ENCODE results near the gene HTR1B. TPM values are rescaled to one million over a fixed set of nuclear protein-coding genes. Genes with fewer than 3 reads are reported as not detected.

The HTR1B gene
- total and polyA plus RNA-seq, 3 donors from 2014 or later: 0.80 to 4.7 (median 2.5) TPM

DNA sequence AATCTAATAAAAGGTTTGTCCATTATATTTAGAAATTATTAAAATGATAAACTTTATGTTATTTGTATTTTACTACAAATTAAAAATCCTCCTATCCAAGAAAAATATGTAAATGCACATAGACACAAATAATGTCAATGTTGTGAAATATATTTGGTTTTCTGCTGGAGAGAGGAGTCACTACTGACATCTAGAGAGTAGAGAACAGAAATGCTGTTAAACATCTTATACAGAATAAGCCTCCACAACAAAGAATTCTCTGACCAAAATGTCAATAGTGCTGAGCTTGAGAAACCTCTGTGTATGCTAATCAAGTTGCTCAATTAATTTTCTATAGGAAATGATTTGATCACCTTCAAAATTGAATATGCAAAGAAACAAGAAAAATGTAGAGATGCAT is 12.4 kb downstream of the HTR1B start:
- no peak for DNase-seq
- H3K4me3 ChIP-seq: no peak overlapping the region
- no peak overlapping the region for H3K27ac ChIP-seq
- TF ChIP-seq, protein P1, sequence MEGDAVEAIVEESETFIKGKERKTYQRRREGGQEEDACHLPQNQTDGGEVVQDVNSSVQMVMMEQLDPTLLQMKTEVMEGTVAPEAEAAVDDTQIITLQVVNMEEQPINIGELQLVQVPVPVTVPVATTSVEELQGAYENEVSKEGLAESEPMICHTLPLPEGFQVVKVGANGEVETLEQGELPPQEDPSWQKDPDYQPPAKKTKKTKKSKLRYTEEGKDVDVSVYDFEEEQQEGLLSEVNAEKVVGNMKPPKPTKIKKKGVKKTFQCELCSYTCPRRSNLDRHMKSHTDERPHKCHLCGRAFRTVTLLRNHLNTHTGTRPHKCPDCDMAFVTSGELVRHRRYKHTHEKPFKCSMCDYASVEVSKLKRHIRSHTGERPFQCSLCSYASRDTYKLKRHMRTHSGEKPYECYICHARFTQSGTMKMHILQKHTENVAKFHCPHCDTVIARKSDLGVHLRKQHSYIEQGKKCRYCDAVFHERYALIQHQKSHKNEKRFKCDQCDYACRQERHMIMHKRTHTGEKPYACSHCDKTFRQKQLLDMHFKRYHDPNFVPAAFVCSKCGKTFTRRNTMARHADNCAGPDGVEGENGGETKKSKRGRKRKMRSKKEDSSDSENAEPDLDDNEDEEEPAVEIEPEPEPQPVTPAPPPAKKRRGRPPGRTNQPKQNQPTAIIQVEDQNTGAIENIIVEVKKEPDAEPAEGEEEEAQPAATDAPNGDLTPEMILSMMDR (IDR thresholded peaks at IDR 0.05): no peak
- no peak for TF ChIP-seq POLR2A (IDR thresholded peaks at IDR 0.05)
- H3K4me1 ChIP-seq: no peaks in the 10 kb centered on the region
- H3K27me3 ChIP-seq: no peaks in the 10 kb centered on the region
- H3K36me3 ChIP-seq (ENCODE audit: low read depth, missing control alignments): no peaks in the 10 kb centered on the region
- intact Hi-C loops (cut with DNase I; ENCODE audit: low total_unique reads): no loop called here
- no peaks in the 10 kb centered on the region for H3K9me3 ChIP-seq

DNA sequence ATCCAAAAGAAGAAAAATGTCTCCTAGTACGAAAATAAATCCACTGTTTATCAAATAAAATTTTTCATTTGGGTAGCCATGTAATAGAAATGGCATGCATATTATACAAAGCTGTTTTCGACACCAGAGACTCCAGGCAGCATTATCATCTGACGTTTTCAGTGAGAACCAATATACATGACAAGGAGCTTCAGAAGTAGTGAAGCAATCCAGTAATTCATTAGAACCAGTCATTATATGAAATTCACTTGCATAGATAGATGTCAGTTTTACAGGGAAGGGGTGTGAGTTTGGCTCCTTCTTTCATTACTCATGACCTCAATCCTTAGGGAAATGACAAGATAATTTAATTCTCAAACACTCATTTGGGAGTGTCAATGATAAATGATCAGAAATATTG is 14.7 kb downstream of the HTR1B start:
- Histone ChIP-seq H3K36me3 (ENCODE audit: low read depth, missing control alignments) (no peaks in the 10 kb centered on the region), H3K27me3 (no peaks in the 10 kb centered on the region), H3K4me1 (no peaks in the 10 kb centered on the region), H3K9me3 (no peaks in the 10 kb centered on the region), H3K4me3 (no peak overlapping the region), H3K27ac (no peak overlapping the region)
- WGBS, 2 donors: 85 to 88% methylated on average over 3 of the region's 3 CpGs
- TF ChIP-seq, protein P1 (IDR thresholded peaks at IDR 0.05): no peak
- TF ChIP-seq POLR2A (IDR thresholded peaks at IDR 0.05): no peak
- no peak for DNase-seq
- intact Hi-C loops (cut with DNase I; ENCODE audit: low total_unique reads): no loop called here

DNA sequence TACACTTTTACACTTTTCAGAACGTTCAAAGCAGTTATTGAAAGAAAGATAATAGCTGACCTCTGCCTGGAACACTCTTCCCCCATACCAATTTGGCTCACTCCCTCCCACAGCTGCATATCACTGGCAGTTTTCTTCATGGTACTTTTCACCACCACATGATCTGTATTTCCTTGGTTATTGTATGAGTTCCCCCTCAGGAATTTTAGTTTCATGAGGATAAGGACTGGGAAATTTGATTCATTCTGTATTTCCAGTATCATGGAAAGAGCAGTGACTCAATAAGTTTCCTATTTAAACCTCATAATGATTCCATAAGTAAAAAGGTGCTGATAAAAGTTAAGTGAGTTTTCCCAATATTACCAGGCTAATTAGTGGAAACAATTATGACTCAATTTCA is 16.0 kb downstream of the HTR1B start:
- no peaks in the 10 kb centered on the region for H3K9me3 ChIP-seq
- H3K4me1 ChIP-seq: no peaks in the 10 kb centered on the region
- DNase-seq: no peak
- H3K27ac ChIP-seq: no peak overlapping the region
- H3K36me3 ChIP-seq (ENCODE audit: low read depth, missing control alignments): no peaks in the 10 kb centered on the region
- no peak overlapping the region for H3K4me3 ChIP-seq
- 15 to 17% methylated on average over 1 of the region's 1 CpG for WGBS, 2 donors
- no peak for TF ChIP-seq POLR2A (IDR thresholded peaks at IDR 0.05)
- TF ChIP-seq, protein P1 (IDR thresholded peaks at IDR 0.05): no peak
- H3K27me3 ChIP-seq: no peaks in the 10 kb centered on the region
- intact Hi-C loops (cut with DNase I; ENCODE audit: low total_unique reads): no loop called here

DNA sequence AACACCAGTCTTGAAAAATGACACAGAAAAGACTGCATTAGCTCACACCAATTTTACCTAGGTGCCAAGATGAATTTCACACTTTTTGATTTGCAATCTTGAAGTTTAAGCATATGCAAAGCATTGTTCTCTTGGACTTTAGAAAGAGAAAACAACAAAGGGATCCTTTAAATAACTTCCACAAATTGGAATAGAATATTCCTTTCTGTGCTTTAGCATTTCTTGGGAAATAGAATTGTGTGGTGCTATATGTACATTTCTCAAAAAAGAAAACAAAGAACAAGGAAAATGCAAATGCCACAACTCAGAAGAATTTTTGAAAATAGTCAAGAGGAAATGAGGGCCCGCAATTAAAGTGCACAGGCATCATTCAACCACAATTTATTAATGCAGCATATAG is 17.0 kb downstream of the HTR1B start:
- Histone ChIP-seq H3K27ac (no peak overlapping the region), H3K27me3 (no peaks in the 10 kb centered on the region), H3K9me3 (no peaks in the 10 kb centered on the region), H3K4me3 (no peak overlapping the region), H3K36me3 (ENCODE audit: low read depth, missing control alignments) (no peaks in the 10 kb centered on the region), H3K4me1 (no peaks in the 10 kb centered on the region)
- DNase-seq: no peak
- WGBS, 2 donors: 87 to 89% methylated on average over 1 of the region's 1 CpG
- intact Hi-C loops (cut with DNase I; ENCODE audit: low total_unique reads): no loop called here
- TF ChIP-seq, protein P1 (IDR thresholded peaks at IDR 0.05): no peak
- no peak for TF ChIP-seq POLR2A (IDR thresholded peaks at IDR 0.05)

DNA sequence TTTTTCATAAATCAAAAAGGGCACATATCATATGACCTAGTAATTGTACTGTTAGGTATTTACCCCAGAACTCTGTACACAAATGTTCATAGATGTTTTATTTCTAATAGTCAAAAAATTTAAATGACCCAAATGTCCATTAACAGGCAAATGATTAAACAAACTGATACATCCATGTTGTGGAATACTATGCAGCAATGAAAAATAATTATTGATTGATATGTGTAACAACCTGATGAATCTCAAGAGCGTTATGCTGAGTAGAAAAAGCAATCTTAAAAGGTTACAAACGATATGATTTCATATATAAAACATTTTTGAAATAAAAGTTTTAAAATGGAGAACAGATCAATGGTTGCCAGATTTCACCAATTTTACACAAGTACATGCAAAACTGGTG is 18.1 kb downstream of the HTR1B start:
- intact Hi-C loops (cut with DNase I; ENCODE audit: low total_unique reads): no loop called here
- 43 to 62% methylated on average over 2 of the region's 2 CpGs for WGBS, 2 donors
- Histone ChIP-seq H3K27me3 (no peaks in the 10 kb centered on the region), H3K9me3 (no peaks in the 10 kb centered on the region), H3K4me1 (no peaks in the 10 kb centered on the region), H3K4me3 (no peak overlapping the region), H3K36me3 (ENCODE audit: low read depth, missing control alignments) (no peaks in the 10 kb centered on the region), H3K27ac (no peak overlapping the region)
- no peak for DNase-seq
- TF ChIP-seq, protein P1 (IDR thresholded peaks at IDR 0.05): no peak
- TF ChIP-seq POLR2A (IDR thresholded peaks at IDR 0.05): no peak

Data from testis (tissue), 3 donors.